T-cell (primary cell): ENCODE results near the gene ANKRD40. TPM values are rescaled to one million over a fixed set of nuclear protein-coding genes. Genes with fewer than 3 reads are reported as not detected.
A peak's percentile ranks its signal among the peaks of the same experiment; 100 is the strongest.

ENCODE experiments used
- ATAC-seq, 4 experiments: fragments of 200-7000 bp in 3 of 4; fragments of 150-1000 bp in 1 of 4; cut with Tn5 transposase; replicated peaks in 1 of 4; 1 replicate in 3 of 4; 2 replicates in 1 of 4; pipeline ENCODE4 v1.10.0; 2021; ENCODE audit warnings: moderate library complexity in 3 of 4, mild to moderate bottlenecking in 2 of 4, moderate number of reproducible peaks in 1 of 4
- CTCF ChIA-PET, 2 donors: fragments of 300-600 bp; sonication (Branson Sonifier 250); formaldehyde crosslinking; loops; one replicate each; lab custom pipeline; 2022; ENCODE audit warnings: antibody characterized with exemption in 2 of 2; lab: Charles Lee
- POLR2A ChIA-PET, 2 donors: fragments of 300-600 bp; sonication (Branson Sonifier 250); formaldehyde crosslinking; loops; one replicate each; lab custom pipeline; 2022; ENCODE audit warnings: antibody characterized with exemption in 2 of 2; lab: Charles Lee
- DNase-seq, 35 experiments: peaks; one replicate each; pipeline versions ENCODE4 v3.0.0 to v3.0.0-alpha.2; 2013 to 2023
- H3K27ac ChIP-seq: one replicate; pipeline ENCODE4 v1.5.1; 2013; ENCODE audit warnings: low read length
- H3K27me3 ChIP-seq, 2 experiments: replicated peaks in 1 of 2; 1 replicate in 1 of 2; 2 replicates in 1 of 2; pipeline versions ENCODE4 v1.6.1 to v1.7.0; 2013; ENCODE audit warnings: low read length in 1 of 2, mixed read lengths in 1 of 2; ENCODE audit not compliant: control insufficient read depth in 2 of 2, insufficient read depth in 2 of 2; ENCODE audit errors: extremely low read depth in 1 of 2
- H3K36me3 ChIP-seq, 2 donors: 1 replicate in 1 of 2; 2 replicates in 1 of 2; pipeline versions ENCODE4 v1.6.1 to v1.7.0; 2013; ENCODE audit warnings: low read length in 1 of 2; ENCODE audit not compliant: control insufficient read depth in 2 of 2, insufficient read depth in 1 of 2; ENCODE audit errors: extremely low read depth in 1 of 2
- H3K4me1 ChIP-seq, 2 experiments: 1 replicate in 1 of 2; 2 replicates in 1 of 2; pipeline versions ENCODE4 v1.6.1 to v1.7.0; 2013; ENCODE audit warnings: low read length in 2 of 2, mixed read lengths in 1 of 2; ENCODE audit not compliant: insufficient read depth in 2 of 2, control insufficient read depth in 1 of 2; ENCODE audit errors: extremely low read depth in 1 of 2
- H3K4me3 ChIP-seq, 2 donors: 1 replicate in 1 of 2; 2 replicates in 1 of 2; pipeline versions ENCODE4 v1.5.1 to v1.7.0; 2013; ENCODE audit warnings: mild to moderate bottlenecking in 2 of 2, low read length in 1 of 2, moderate library complexity in 1 of 2; ENCODE audit not compliant: control insufficient read depth in 1 of 2; ENCODE audit errors: extremely low read depth in 1 of 2
- H3K9me3 ChIP-seq: 2 replicates; pipeline ENCODE4 v1.7.0; 2013
- H3K27ac Mint-ChIP-seq, 2 donors: one replicate each; pipeline ENCODE4 v1.8.0; 2020 to 2021; ENCODE audit warnings: mild to moderate bottlenecking in 2 of 2, mixed read lengths in 2 of 2
- H3K27me3 Mint-ChIP-seq, 2 donors: one replicate each; pipeline ENCODE4 v1.8.0; 2021 to 2022; ENCODE audit warnings: mixed read lengths in 2 of 2
- H3K36me3 Mint-ChIP-seq: one replicate; pipeline ENCODE4 v1.8.0; 2021; ENCODE audit warnings: mixed read lengths
- H3K4me1 Mint-ChIP-seq, 3 donors: one replicate each; pipeline ENCODE4 v1.8.0; 2020 to 2022; ENCODE audit warnings: mixed read lengths in 3 of 3, mild to moderate bottlenecking in 1 of 3
- H3K4me3 Mint-ChIP-seq, 3 donors: one replicate each; pipeline ENCODE4 v1.8.0; 2020 to 2022; ENCODE audit warnings: mild to moderate bottlenecking in 3 of 3, mixed read lengths in 3 of 3, moderate library complexity in 3 of 3
- H3K9me3 Mint-ChIP-seq, 3 donors: one replicate each; pipeline ENCODE4 v1.8.0; 2020 to 2022; ENCODE audit warnings: mixed read lengths in 3 of 3
- WGBS: methylation state at CpG from one replicate; pipeline ENCODE4 v1.1.5; 2013; ENCODE audit warnings: missing lambda C conversion rate; ENCODE audit not compliant: insufficient coverage; 5-methylcytosine and 5-hydroxymethylcytosine counted together
- total RNA-seq, 35 experiments: library from RNA in 6 of 35; stranded (reverse) in 6 of 35; fragments of 120-200 nt in 1 of 35; gene quantifications; one replicate each; pipeline versions ENCODE4 v1.2.1 to v1.2.4 and lab custom pipeline; 2013 to 2026

ANKRD40 gene
- total RNA-seq, 5 donors from 2014 or later (not counting 1 experiment from before 2014, with no cell fraction given): 30.3 to 37.6 (median 34.5) TPM

- 60% methylated on average over 4 of the region's 10 CpGs for whole genome bisulfite sequencing
- H3K4me1 ChIP-seq: peaks cover 0 to 3% of the 10 kb centered on the region in 2 experiments
- no peaks in the 10 kb centered on the region for H3K9me3 ChIP-seq
- ChIA-PET CTCF (no interaction called here), POLR2A (interaction anchor here in 1 of 2 donors (0.6 kb wide), 1 partner anchor 577 kb away, joined by 3 read pairs; no protein-coding TSS in a partner anchor)
- H3K27ac ChIP-seq: no peak overlapping the region
- no peak overlapping the region for H3K4me3 ChIP-seq
- peaks cover 0 to 19% of the 10 kb centered on the region in 2 experiments for H3K27me3 ChIP-seq
- Mint-ChIP-seq H3K9me3 (no peaks in the 10 kb centered on the region), H3K27ac (no peak overlapping the region), H3K4me3 (no peak overlapping the region), H3K27me3 (peaks cover 0 to 4% of the 10 kb centered on the region in 2 donors), H3K4me1 (peaks cover 6 to 14% (median 9%) of the 10 kb centered on the region in 3 donors), H3K36me3 (no peaks in the 10 kb centered on the region)
- no peak for DNase-seq
- no peaks in the 10 kb centered on the region for H3K36me3 ChIP-seq
- no peak for ATAC-seq
These were observed 43.8 kb downstream of the ANKRD40 start for GRCh38 chr17:50663812-50664374.

GRCh38 chr17:50662632-50663225 lies 45.0 kb downstream of the ANKRD40 start:
- Mint-ChIP-seq H3K4me3 (no peak overlapping the region), H3K9me3 (no peaks in the 10 kb centered on the region), H3K4me1 (peaks cover 6 to 14% (median 9%) of the 10 kb centered on the region in 3 donors), H3K36me3 (no peaks in the 10 kb centered on the region), H3K27me3 (peaks cover 0 to 5% of the 10 kb centered on the region in 2 donors), H3K27ac (peak overlapping the region in 1 of 2 donors; percentile 17)
- H3K27ac ChIP-seq: no peak overlapping the region
- ChIA-PET CTCF (no interaction called here), POLR2A (no interaction called here)
- WGBS: 91% methylated on average over 8 of the region's 9 CpGs
- ATAC-seq: no peak
- peaks cover 0 to 31% of the 10 kb centered on the region in 2 experiments for H3K27me3 ChIP-seq
- no peak overlapping the region for H3K4me3 ChIP-seq
- DNase-seq: no peak
- peaks cover 0 to 3% of the 10 kb centered on the region in 2 experiments for H3K4me1 ChIP-seq
- H3K36me3 ChIP-seq: no peaks in the 10 kb centered on the region
- H3K9me3 ChIP-seq: no peaks in the 10 kb centered on the region

- Histone ChIP-seq H3K27ac (no peak overlapping the region), H3K36me3 (no peaks in the 10 kb centered on the region), H3K4me3 (no peak overlapping the region), H3K27me3 (peaks cover 0 to 29% of the 10 kb centered on the region in 2 experiments), H3K4me1 (peaks cover 0 to 3% of the 10 kb centered on the region in 2 experiments), H3K9me3 (no peaks in the 10 kb centered on the region)
- peaks cover 0 to 5% of the 10 kb centered on the region in 2 donors for H3K27me3 Mint-ChIP-seq
- H3K4me3 Mint-ChIP-seq: no peak overlapping the region
- no peak overlapping the region for H3K27ac Mint-ChIP-seq
- POLR2A ChIA-PET: no interaction called here
- ATAC-seq: no peak
- H3K9me3 Mint-ChIP-seq: no peaks in the 10 kb centered on the region
- no peaks in the 10 kb centered on the region for H3K36me3 Mint-ChIP-seq
- CTCF ChIA-PET: no interaction called here
- WGBS: 47% methylated on average over 9 of the region's 9 CpGs
- no peak for DNase-seq
- H3K4me1 Mint-ChIP-seq: peaks cover 6 to 14% (median 9%) of the 10 kb centered on the region in 3 donors
These were observed 45.8 kb downstream of the ANKRD40 start for GRCh38 chr17:50661795-50662391.

DNA sequence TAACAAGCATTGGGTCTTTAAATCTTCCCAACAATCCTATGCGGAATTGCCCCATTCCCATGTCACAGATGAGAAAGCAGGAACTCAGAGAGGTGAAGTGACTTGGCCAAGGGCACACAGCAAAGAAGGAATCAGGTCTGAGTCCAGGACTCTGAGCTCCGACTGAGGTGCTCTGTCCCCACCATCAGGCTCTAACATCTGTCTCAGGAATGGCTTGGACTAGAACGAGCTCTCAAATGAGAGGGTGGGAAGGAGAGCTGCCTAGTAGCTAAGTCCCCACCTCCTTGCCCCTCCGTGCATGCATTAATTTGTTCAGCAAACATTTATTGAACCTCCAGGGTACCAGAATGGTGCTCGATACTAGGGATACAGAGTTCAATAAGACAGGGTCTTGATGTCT lies 46.4 kb downstream of the ANKRD40 start:
- H3K27me3 ChIP-seq: peaks cover 0 to 33% of the 10 kb centered on the region in 2 experiments
- H3K4me1 ChIP-seq: peaks cover 0 to 3% of the 10 kb centered on the region in 2 experiments
- no peaks in the 10 kb centered on the region for H3K36me3 Mint-ChIP-seq
- no peaks in the 10 kb centered on the region for H3K9me3 ChIP-seq
- H3K27me3 Mint-ChIP-seq: peaks cover 0 to 5% of the 10 kb centered on the region in 2 donors
- H3K4me1 Mint-ChIP-seq: peaks cover 6 to 14% (median 9%) of the 10 kb centered on the region in 3 donors
- no peak overlapping the region for H3K27ac Mint-ChIP-seq
- no peak for ATAC-seq
- H3K9me3 Mint-ChIP-seq: no peaks in the 10 kb centered on the region
- no peaks in the 10 kb centered on the region for H3K36me3 ChIP-seq
- H3K27ac ChIP-seq: no peak overlapping the region
- no peak overlapping the region for H3K4me3 Mint-ChIP-seq
- WGBS: 94% methylated on average over 2 of the region's 5 CpGs
- H3K4me3 ChIP-seq: no peak overlapping the region
- ChIA-PET CTCF (no interaction called here), POLR2A (no interaction called here)
- DNase-seq: no peak

DNA sequence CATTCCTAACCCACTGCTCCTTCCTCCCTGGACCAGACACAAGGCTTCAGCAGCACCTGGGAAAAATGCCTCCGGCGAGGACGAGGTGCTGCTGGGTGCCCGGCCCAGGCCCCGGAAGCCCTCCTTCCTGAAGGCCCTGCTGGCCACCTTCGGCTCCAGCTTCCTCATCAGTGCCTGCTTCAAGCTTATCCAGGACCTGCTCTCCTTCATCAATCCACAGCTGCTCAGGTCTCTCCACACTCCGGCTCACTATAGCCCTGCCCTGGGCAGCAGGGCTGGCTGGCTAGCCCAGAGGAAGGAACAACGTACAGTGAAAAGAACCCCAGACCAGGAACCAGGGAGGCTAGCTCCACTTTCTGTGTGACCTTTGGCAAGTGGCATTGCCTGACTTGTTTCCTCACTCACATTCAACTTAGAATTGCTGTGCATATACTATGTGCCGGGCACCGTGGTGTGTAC lies 46.8 kb downstream of the ANKRD40 start:
- Histone ChIP-seq H3K36me3 (no peaks in the 10 kb centered on the region), H3K4me3 (no peak overlapping the region), H3K27ac (no peak overlapping the region), H3K4me1 (peaks cover 0 to 3% of the 10 kb centered on the region in 2 experiments), H3K9me3 (no peaks in the 10 kb centered on the region), H3K27me3 (peaks cover 0 to 33% of the 10 kb centered on the region in 2 experiments)
- ChIA-PET POLR2A (no interaction called here), CTCF (no interaction called here)
- Mint-ChIP-seq H3K27me3 (peaks cover 0 to 5% of the 10 kb centered on the region in 2 donors), H3K4me3 (no peak overlapping the region), H3K36me3 (no peaks in the 10 kb centered on the region), H3K4me1 (peaks cover 6 to 14% (median 9%) of the 10 kb centered on the region in 3 donors), H3K27ac (no peak overlapping the region), H3K9me3 (no peaks in the 10 kb centered on the region)
- no peak for ATAC-seq
- WGBS: 96% methylated on average over 10 of the region's 10 CpGs
- DNase-seq: no peak

- H3K27ac Mint-ChIP-seq: no peak overlapping the region
- WGBS: 92% methylated on average over 4 of the region's 11 CpGs
- Histone ChIP-seq H3K4me1 (peaks cover 0 to 3% of the 10 kb centered on the region in 2 experiments), H3K9me3 (no peaks in the 10 kb centered on the region), H3K27me3 (peaks cover 0 to 35% of the 10 kb centered on the region in 2 experiments), H3K4me3 (no peak overlapping the region), H3K36me3 (no peaks in the 10 kb centered on the region), H3K27ac (no peak overlapping the region)
- ATAC-seq (no peak), DNase-seq (no peak)
- H3K9me3 Mint-ChIP-seq: no peaks in the 10 kb centered on the region
- peaks cover 6 to 14% (median 9%) of the 10 kb centered on the region in 3 donors for H3K4me1 Mint-ChIP-seq
- peaks cover 0 to 5% of the 10 kb centered on the region in 2 donors for H3K27me3 Mint-ChIP-seq
- CTCF ChIA-PET: no interaction called here
- H3K36me3 Mint-ChIP-seq: no peaks in the 10 kb centered on the region
- no peak overlapping the region for H3K4me3 Mint-ChIP-seq
- POLR2A ChIA-PET: no interaction called here
These were observed 47.5 kb downstream of the ANKRD40 start for GRCh38 chr17:50660042-50660886.
